H7 (cell line): ENCODE results near the gene DGKB. TPM values are rescaled to one million over a fixed set of nuclear protein-coding genes. Genes with fewer than 3 reads are reported as not detected.
"Not testable (repeated sequence)": the region's sequence is repeated elsewhere in the genome, so short reads cannot be mapped to it uniquely, and the experiment has no call there.

Experiments used
- DNase-seq: peaks from one replicate; pipeline ENCODE4 v3.0.0; 2012
- H3K27me3 ChIP-seq: 2 replicates; pipeline ENCODE4 v1.6.0; 2011; ENCODE audit warnings: mild to moderate bottlenecking, low read length; ENCODE audit not compliant: control insufficient read depth, insufficient read depth
- H3K36me3 ChIP-seq: replicated peaks from 2 replicates; pipeline ENCODE4 v1.5.1; 2011; ENCODE audit warnings: low read length; ENCODE audit not compliant: control insufficient read depth, insufficient read depth
- H3K4me3 ChIP-seq: 2 replicates; pipeline ENCODE4 v1.5.1; 2011; ENCODE audit warnings: low read depth, mild to moderate bottlenecking, control low read depth, low read length, moderate library complexity; ENCODE audit not compliant: insufficient read depth
- total RNA-seq: library from RNA; depleted of rRNA; stranded (reverse); fragments of >200 nt; shearing (Covaris generic); gene quantifications from 2 replicates; pipeline ENCODE4 v1.2.3, GENCODE V29; 2014

The DGKB gene
- total RNA-seq, 1 experiment from 2014 or later: 0.52 TPM

DNA sequence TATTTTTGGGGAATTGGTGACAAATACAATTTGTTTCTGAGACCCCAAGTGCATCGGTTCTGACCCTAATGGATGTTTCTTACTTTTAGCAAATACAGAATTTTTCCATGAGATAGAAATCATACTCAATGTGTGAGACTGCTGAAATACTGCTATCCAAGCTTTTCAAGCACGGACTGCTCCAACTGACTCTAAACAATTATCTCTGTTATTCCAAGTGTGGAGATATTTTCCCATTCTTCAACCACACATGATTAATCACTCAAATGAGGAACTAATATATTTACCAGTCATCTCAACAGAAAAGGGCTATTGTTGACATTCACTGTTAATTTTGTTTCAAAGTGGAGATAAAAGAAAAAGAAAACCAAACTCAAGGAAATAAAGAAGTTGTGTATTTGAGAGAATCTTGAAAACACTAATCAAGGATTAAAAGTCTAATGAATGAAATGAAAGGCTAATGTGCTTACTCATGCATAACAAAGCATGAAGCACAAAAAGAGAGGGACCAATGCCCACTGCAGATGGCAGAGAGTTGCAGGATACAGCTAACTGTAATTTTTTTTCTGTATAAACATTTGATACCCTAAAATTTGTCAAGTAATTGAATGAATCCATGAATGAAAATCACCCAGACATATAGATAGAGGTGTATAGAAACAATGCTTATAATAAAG is 423.6 kb downstream of the DGKB start:
- H3K36me3 ChIP-seq: no peaks in the 10 kb centered on the region
- no peaks in the 10 kb centered on the region for H3K27me3 ChIP-seq
- no peak overlapping the region for H3K4me3 ChIP-seq
- no peak for DNase-seq

DNA sequence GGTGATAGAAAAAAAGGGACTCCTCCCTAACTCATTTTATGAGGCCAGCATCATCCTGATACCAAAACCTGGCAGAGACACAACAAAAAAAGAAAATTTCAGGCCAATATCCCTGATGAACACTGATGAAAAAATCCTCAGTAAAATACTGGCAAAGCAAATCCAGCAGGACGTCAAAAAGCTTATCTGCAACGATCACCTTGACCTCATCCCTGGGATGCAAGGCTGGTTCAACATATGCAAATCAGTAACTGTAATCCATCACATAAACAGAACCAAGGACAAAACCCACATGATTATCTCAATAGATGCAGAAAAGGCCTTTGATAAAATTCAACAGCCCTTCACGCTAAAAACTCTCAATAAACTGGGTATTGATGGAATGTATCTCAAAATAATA is 440.8 kb downstream of the DGKB start:
- not testable (repeated sequence) for H3K4me3 ChIP-seq, H3K36me3 ChIP-seq, H3K27me3 ChIP-seq, DNase-seq

DNA sequence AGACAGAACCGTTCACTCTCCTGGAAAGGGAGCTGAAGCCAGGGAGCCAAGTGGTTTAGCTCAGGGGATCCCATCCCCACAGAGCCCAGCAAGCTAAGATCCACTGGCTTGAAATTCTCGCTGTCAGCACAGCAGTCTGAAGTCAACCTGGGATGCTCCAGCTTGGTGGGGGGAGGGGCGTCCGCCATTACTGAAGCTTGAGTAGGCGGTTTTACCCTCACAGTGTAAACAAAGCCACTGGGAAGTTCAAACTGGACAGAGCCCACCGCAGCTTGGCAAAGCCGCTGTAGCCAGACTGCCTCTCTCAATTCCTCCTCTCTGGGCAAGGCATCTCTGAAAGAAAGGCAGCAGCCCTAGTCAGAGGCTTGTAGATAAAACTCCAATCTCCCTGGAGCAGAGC is 443.7 kb downstream of the DGKB start:
- not testable (repeated sequence) for H3K4me3 ChIP-seq, DNase-seq, H3K27me3 ChIP-seq, H3K36me3 ChIP-seq

DNA sequence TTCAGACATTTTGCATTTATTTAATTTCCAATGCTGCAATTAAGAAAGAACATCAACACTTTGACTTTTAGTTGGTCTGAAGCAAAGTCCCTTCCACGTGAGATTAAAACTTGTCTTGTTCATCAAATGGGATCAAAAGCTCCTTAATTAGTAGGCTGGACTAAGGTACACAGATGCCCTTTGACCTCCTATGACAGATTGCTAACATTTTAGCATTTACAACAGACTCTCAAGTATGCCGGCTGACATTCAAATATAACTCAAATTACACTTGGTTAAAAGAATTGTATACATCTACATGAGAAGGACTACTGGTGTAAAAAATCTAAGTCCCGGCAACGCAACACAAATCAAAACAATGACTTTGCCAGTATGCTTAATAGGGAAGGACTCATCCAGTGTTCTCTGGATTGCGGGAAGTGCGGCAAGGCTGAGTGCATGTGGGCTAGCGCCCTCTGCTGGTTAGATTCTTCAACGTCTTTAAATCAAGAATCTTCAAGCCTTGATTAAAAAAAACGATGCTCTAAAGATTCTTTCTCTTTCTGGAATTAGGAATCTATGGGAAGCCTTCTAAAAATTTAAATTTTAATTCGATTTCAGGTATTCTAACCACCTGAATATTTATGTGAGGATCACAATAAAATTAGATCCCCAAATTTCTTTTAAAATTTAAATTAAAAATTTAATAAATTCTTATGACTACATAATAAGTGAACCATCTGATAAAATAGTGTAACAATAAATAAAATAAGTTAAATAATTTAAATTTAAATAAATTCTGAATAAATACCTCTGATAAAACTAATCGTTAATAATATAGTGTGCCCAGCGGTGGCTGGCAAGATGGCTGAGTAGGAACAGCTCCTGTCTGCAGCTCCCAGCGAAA is 444.7 kb downstream of the DGKB start:
- H3K27me3 ChIP-seq: no peaks in the 10 kb centered on the region
- DNase-seq: peak; percentile 2
- H3K4me3 ChIP-seq: no peak overlapping the region
- H3K36me3 ChIP-seq: no peaks in the 10 kb centered on the region

DNA sequence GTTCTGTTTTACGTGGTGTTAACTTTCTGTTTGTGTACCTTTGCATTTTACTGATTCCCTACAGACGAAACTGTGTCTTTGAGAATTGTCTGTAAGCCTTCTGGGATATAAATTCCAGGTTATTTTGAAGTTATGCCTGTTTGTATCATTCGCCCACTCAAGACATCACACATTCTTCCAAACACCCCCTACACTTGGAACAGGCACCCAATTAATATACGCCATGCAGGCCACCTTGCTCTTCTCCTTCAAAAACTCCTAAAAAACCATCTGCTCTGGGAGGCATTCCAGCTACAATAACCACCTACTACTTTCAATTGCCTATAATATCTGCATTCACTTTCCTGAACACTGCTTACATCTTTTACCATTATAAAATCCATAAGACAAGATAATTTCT is 453.3 kb downstream of the DGKB start:
- no peak overlapping the region for H3K4me3 ChIP-seq
- DNase-seq: no peak
- H3K27me3 ChIP-seq: no peaks in the 10 kb centered on the region
- no peaks in the 10 kb centered on the region for H3K36me3 ChIP-seq

DNA sequence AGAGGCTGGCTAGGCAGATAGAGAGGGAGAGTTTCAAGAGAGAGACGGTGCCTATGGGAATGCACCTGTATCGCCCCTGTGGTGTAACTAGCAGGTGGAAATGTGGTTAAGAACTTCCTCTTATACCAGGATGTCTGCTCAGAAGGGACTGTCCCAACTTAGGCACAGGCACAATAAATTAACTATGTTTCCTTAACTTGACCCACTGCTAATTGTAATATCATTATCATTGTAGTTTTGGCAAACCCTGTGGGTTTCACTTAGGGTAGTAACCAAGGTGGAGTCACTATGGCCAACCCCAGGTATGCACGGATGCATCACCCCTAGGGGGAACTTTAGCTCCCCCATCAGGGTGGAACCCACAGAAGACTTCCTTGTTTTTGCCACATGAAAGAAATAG is 455.7 kb downstream of the DGKB start:
- no peaks in the 10 kb centered on the region for H3K36me3 ChIP-seq
- no peak overlapping the region for H3K4me3 ChIP-seq
- no peaks in the 10 kb centered on the region for H3K27me3 ChIP-seq
- DNase-seq: no peak

DNA sequence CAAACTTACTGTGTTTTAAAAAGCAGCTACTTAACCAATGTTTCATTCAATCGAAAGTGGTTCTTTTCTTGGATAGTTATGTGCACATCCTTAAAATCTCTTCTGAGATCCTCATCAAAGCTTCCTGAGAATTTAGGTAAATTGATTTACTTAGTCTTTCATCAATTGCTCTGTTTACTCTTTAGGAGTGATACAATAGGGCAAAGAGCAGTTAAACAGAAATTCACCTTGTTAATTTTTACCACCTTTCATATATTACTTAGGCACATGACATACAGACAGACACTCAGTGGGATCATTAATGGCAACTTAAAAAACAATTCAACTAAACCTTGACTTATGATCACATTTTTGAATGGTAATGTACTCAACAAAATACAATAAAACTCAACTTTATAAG is 456.3 kb downstream of the DGKB start:
- Histone ChIP-seq H3K27me3 (no peaks in the 10 kb centered on the region), H3K36me3 (no peaks in the 10 kb centered on the region), H3K4me3 (no peak overlapping the region)
- DNase-seq: no peak

DNA sequence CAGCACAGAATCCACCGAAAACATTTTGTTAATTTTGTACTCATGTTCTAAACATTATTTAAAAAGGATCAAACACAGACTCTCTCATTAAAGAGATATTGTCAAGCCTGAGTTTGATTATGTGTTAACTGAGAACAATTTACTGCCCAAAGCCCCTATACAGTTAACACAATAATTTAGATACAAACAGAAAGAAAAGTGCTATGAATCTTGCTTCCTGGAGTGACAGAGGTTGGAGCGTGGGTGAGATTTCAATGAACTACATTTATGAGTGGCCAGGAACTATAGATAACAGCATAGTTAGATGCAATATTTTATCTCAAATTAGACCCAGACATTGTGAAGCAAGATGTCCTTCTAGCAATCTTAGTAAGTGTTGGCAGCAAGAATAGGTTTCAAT is 464.2 kb downstream of the DGKB start:
- Histone ChIP-seq H3K27me3 (no peaks in the 10 kb centered on the region), H3K36me3 (no peaks in the 10 kb centered on the region), H3K4me3 (no peak overlapping the region)
- no peak for DNase-seq

DNA sequence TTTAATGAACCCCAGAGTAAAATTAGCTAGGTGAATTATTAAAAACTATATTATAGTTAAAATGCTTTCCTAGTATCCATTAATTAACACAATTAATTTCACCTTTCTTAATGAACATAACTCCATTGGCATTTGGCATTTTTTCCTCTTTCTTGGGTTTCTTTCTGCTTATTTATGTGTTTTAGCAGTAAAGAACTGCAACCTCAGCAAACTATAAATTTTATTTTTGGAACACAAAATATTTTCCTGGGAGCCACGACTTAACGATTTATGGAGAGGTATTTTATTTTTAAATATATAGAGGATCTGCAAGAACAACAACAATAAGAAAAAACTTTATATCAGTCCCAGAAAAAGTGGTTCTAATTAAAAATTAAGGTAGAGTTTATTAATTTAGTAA is 465.7 kb downstream of the DGKB start:
- DNase-seq: no peak
- Histone ChIP-seq H3K36me3 (no peaks in the 10 kb centered on the region), H3K4me3 (no peak overlapping the region), H3K27me3 (no peaks in the 10 kb centered on the region)

DNA sequence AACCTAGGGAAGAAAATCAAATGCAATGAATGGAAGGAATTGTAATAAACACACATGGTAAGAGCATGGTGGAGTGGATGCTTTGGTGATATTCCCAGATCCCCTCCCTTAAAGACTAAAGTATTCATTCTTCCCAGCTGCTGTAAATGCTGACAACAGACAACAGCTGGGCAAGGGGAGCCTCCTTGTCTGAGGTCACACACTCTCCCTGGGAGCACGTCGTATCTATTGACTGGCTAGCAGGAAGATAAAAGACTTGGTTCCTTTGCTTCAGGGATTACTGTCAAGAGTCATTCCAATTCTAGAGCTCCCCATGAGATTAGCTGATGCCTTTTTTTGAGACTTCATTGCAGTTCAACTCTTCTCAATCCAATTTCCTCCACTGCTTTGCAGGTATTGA is 469.6 kb downstream of the DGKB start:
- DNase-seq: no peak
- no peaks in the 10 kb centered on the region for H3K27me3 ChIP-seq
- H3K36me3 ChIP-seq: no peaks in the 10 kb centered on the region
- no peak overlapping the region for H3K4me3 ChIP-seq

DNA sequence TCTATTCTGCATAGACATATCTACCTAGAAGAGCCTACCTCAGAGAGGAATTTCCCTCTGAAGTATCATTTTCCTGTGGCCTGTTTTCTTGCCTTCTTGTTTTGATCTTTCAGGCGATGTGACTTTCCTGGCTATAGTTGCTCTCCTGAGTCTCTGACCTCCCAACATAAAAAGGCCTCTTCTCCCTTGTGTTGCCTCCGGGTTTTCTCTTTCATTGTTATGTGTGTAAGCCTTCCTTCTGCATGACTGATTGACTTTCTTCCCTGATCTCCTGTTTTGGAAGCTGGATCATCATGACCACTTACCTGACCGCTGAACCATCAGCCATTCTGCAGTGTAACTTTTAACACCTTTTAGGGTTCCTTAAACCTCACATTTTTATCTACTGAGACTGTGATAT is 471.6 kb downstream of the DGKB start:
- Histone ChIP-seq H3K4me3 (no peak overlapping the region), H3K27me3 (no peaks in the 10 kb centered on the region), H3K36me3 (no peaks in the 10 kb centered on the region)
- DNase-seq: no peak

DNA sequence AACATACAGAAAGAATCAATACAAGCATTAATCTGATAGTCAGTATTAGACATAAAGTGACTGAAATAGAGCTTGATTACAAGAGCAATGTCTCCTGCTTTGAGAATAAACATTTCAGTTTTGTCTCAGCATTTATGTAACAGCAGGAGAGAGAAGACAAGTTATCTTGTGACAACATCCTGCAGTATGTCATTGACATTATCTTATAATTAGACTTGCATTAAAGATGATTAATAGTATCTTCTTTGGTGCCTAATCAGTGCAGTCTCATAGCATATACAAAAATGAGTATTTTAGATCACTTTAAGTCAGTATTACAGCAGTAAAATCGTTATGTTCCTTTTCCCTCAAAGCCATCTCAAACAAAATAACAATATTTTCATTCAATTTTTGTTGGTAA is 477.0 kb downstream of the DGKB start:
- H3K27me3 ChIP-seq: no peaks in the 10 kb centered on the region
- no peaks in the 10 kb centered on the region for H3K36me3 ChIP-seq
- no peak for DNase-seq
- H3K4me3 ChIP-seq: no peak overlapping the region

DNA sequence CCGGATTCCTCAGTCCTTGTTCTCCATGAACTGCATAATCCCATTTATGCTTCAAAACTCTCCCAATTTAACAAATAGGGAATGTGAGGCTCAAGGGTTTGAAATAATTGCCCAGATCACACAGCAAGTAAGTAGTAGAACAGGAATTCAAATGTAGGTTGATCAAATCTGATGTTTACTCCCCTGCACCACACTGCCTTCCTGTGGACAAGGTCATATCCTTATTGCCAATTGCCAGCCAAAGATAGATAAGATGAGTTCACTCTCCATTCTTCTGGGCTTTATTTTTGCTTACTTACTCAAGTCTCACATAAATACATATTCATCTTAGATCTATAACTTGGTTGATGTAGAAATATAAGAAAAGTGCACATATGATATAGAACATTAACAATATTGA is 477.9 kb downstream of the DGKB start:
- DNase-seq: no peak
- Histone ChIP-seq H3K36me3 (no peaks in the 10 kb centered on the region), H3K4me3 (no peak overlapping the region), H3K27me3 (no peaks in the 10 kb centered on the region)

DNA sequence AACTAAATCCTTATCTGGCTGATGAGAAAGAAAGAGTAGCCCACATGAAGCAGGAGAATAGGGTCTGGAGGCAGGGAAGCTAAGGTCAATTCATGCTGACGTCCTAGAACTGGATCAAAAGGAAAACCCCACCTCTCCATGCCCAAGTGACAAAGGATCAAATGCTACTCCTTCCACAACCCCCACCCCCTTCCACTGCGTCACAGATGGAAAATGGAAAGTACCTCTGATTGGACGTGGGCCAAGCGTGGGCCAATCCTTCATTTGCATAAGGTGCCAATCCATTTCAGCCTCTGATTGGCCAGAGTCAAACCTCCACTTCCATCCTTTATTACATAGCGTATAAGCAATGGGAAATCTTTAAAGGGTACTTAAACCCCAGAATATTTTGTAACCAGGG is 481.8 kb downstream of the DGKB start:
- H3K27me3 ChIP-seq: no peaks in the 10 kb centered on the region
- no peak overlapping the region for H3K4me3 ChIP-seq
- no peaks in the 10 kb centered on the region for H3K36me3 ChIP-seq
- DNase-seq: no peak

DNA sequence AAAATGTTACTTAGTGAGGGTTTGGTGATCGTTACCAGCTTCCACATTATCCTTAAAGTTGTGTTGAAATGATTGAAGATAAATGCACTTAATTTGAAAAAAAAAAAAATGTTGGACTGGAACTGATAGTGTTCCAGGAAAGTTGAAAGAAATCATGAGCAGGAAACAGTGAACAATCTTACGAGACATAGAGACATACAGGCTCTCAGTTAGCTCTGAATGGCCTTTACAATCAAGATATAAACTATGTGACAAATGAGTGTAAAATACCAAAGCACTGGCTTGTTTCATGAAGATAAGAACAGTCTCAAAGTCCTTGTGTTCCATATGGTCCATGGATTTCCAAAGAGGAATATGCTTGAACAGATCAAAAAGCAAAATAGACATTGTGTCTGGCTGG is 483.0 kb downstream of the DGKB start:
- H3K27me3 ChIP-seq: no peaks in the 10 kb centered on the region
- H3K4me3 ChIP-seq: no peak overlapping the region
- no peaks in the 10 kb centered on the region for H3K36me3 ChIP-seq
- DNase-seq: no peak
